ENCODE data around the gene LYRM4. TPM values are rescaled to one million over a fixed set of nuclear protein-coding genes. Genes with fewer than 3 reads are reported as not detected.

LYRM4 gene
- 10 to 100 TPM; 21.4 to 47.8 (median 26.2) TPM for total RNA-seq

- TF ChIP-seq CTCF (IDR thresholded peaks at IDR 0.05) = no peak
- DNase-seq (ENCODE audit: low spot score) (peak; percentile 68), ATAC-seq (ENCODE audit: low FRiP score) (peak; percentile 98)
Measured at GRCh38 chr6:5260661-5261544, at the start of gene LYRM4, which contains the start of gene FARS2. Gene LYRM4 (minus strand): TSS chr6:5260950. CDS start chr6:5260733, 217 bp downstream. Gene FARS2 (plus strand): TSS chr6:5261513.

GRCh38 chr6:5308066-5308465, 47.3 kb upstream of the LYRM4 start:
- ATAC-seq (ENCODE audit: low FRiP score) (no peak), DNase-seq (ENCODE audit: low spot score) (no peak)
- no peak for TF ChIP-seq CTCF (IDR thresholded peaks at IDR 0.05)

- DNase-seq (ENCODE audit: low spot score) (no peak), ATAC-seq (ENCODE audit: low FRiP score) (no peak)
- no peak for TF ChIP-seq CTCF (IDR thresholded peaks at IDR 0.05)
Measured at GRCh38 chr6:5307058-5307457, 46.3 kb upstream of the LYRM4 start.

- DNase-seq (ENCODE audit: low spot score) = no peak
- ATAC-seq (ENCODE audit: low FRiP score) = no peak
- TF ChIP-seq CTCF (IDR thresholded peaks at IDR 0.05) = no peak
Measured at GRCh38 chr6:5305968-5306626, 45.3 kb upstream of the LYRM4 start.

- no peak for TF ChIP-seq CTCF (IDR thresholded peaks at IDR 0.05)
- DNase-seq (ENCODE audit: low spot score) = no peak
- ATAC-seq (ENCODE audit: low FRiP score) = no peak
Measured at GRCh38 chr6:5303682-5304081, 42.9 kb upstream of the LYRM4 start.

GRCh38 chr6:5302995-5303622, 42.4 kb upstream of the LYRM4 start:
- ATAC-seq (ENCODE audit: low FRiP score) = peak; percentile 65
- TF ChIP-seq CTCF (IDR thresholded peaks at IDR 0.05) = no peak
- no peak for DNase-seq (ENCODE audit: low spot score)

All from omental fat pad (tissue), 4 donors.